Regular cardiac myocyte (primary cell): ENCODE data around the gene FXN. TPM values are rescaled to one million over a fixed set of nuclear protein-coding genes. Genes with fewer than 3 reads are reported as not detected.

ENCODE experiments used
- total RNA-seq: library from RNA; depleted of rRNA; stranded (reverse); fragments of >200 nt; gene quantifications from 2 replicates; pipeline ENCODE4 v1.2.3, GENCODE V29; 2014

FXN gene
- 1.4 and 6.9 TPM in 2 replicates for total RNA-seq

DNA sequence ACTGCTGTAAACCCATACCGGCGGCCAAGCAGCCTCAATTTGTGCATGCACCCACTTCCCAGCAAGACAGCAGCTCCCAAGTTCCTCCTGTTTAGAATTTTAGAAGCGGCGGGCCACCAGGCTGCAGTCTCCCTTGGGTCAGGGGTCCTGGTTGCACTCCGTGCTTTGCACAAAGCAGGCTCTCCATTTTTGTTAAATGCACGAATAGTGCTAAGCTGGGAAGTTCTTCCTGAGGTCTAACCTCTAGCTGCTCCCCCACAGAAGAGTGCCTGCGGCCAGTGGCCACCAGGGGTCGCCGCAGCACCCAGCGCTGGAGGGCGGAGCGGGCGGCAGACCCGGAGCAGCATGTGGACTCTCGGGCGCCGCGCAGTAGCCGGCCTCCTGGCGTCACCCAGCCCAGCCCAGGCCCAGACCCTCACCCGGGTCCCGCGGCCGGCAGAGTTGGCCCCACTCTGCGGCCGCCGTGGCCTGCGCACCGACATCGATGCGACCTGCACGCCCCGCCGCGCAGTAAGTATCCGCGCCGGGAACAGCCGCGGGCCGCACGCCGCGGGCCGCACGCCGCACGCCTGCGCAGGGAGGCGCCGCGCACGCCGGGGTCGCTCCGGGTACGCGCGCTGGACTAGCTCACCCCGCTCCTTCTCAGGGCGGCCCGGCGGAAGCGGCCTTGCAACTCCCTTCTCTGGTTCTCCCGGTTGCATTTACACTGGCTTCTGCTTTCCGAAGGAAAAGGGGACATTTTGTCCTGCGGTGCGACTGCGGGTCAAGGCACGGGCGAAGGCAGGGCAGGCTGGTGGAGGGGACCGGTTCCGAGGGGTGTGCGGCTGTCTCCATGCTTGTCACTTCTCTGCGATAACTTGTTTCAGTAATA lies at the start of gene FXN:
Gene FXN (plus strand): TSS at position 315 of the 871 bp plus-strand sequence. CDS start 31 bp downstream, at position 346.

DNA sequence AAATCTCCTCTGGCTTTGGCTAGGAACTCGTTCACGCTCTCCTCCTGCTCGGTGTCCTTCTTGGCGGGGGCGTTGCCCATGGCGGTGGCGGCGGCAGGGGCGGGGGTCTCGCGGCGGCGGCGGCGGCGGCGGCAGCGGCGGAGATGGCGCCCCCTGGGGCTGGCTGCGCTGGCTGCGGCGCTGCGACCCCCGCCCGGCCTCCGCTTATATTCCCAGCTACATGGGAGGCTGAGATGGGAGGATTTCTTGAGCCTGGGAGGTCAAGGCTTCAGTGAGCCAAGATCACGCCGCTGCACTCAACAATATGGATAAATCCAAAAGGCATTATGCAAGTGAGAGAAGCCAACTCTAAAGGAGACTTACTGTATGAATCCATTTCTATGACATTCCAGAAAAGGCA lies 21.5 kb upstream of the FXN start, which contains the start of gene PRKACG:
Gene PRKACG (minus strand): TSS at position 101 of the 400 bp plus-strand sequence. CDS start 21 bp downstream, at position 80.

Other genes with a start within 250 kb of the FXN start
- not detected in 2 replicates for gene PRKACG, start 21.6 kb upstream of the FXN start, total RNA-seq
- gene TJP2, start 138.5 kb downstream of the FXN start, total RNA-seq: 38.3 and 74.4 TPM in 2 replicates